Measurements from ENCODE around the gene NBAS. TPM values are rescaled to one million over a fixed set of nuclear protein-coding genes. Genes with fewer than 3 reads are reported as not detected.
"Not testable (repeated sequence)": the region's sequence is repeated elsewhere in the genome, so short reads cannot be mapped to it uniquely, and the experiment has no call there.

NBAS gene
- total and polyA plus RNA-seq, 9 of the 15 experiments (the other 6 are each of a cell fraction or from before 2014, with no cell fraction given) = 15.3 to 94.4 (median 69.9) TPM

DNA sequence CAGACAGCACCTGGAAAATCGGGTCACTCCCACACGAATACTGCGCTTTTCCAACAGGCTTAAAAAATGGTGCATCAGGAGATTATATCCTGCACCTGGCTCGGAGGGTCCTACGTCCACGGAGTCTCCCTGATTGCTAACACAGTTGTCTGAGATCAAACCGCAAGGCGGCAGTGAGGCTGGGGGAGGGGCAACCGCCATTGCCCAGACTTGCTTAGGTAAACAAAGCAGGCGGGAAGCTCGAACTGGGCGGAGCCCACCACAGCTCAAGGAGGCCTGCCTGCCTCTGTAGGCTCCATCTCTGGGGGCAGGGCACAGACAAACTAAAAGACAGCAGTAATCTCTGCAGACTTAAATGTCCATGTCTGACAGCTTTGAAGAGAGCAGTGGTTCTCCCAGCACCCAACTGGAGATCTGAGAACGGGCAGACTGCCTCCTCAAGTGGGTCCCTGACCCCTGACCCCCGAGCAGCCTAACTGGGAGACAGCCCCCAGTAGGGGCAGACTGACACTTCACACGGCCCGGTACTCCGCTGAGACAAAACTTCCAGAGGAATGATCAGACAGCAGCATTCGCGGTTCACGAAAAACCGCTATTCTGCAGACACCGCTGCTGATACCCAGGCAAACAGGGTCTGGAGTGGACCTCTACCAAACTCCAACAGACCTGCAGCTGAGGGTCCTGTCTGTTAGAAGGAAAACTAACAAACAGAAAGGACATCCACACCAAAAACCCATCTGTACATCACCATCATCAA is 121.2 kb downstream of the NBAS start:
- H3K4me1 ChIP-seq (replicated peaks in 1 of 2; ENCODE audit: control insufficient read depth in 2 of 2, insufficient read depth in 2 of 2, low read length in 2 of 2); H3K9me1 ChIP-seq (ENCODE audit: control insufficient read depth, insufficient read depth, low read length); FAIRE-seq; H3K9me3 ChIP-seq (replicated peaks; ENCODE audit: control insufficient read depth, insufficient read depth, low read depth, low read length); H2AFZ ChIP-seq (ENCODE audit: low read depth, low read length); H3K4me2 ChIP-seq (ENCODE audit: insufficient read depth, low read length); H3K36me3 ChIP-seq (ENCODE audit: control insufficient read depth, insufficient read depth, low read length); ATAC-seq; in situ Hi-C loops (cut with MboI); POLR2A ChIA-PET; H3K9ac ChIP-seq (ENCODE audit: insufficient read depth in 1 of 2, low read depth in 2 of 2, low read length in 2 of 2); BruUV-seq (replicated peaks); H3K27ac ChIP-seq (ENCODE audit: extremely low read depth, low read depth, low read length); H3K4me3 ChIP-seq; H3K27me3 ChIP-seq (ENCODE audit: control insufficient read depth in 2 of 2, insufficient read depth in 2 of 2, low read length in 2 of 2); intact Hi-C loops (cut with micrococcal nuclease); H4K20me1 ChIP-seq (replicated peaks; ENCODE audit: control insufficient read depth, insufficient read depth, low read length); CTCF ChIA-PET (ENCODE audit: low intra/inter-chr PET ratio): not testable (repeated sequence)
- 75% methylated on average over 22 of the region's 22 CpGs for WGBS (ENCODE audit: insufficient coverage, low coverage, missing lambda C conversion rate)
- H3K79me2 ChIP-seq (ENCODE audit: control insufficient read depth, insufficient read depth, low read length) = peaks cover 20% of the 10 kb centered on the region; the same call in 2 of the 3 replicates
- TF ChIP-seq FOXA3 (CRISPR knock-in tag; conservative IDR thresholded peaks at IDR 0.05 in 1 of 2, IDR thresholded peaks at IDR 0.05 in 1 of 2) (peak; percentile 47 to 90; a peak in 2 of 4 replicates), ESRRA (IDR thresholded peaks at IDR 0.05; ENCODE audit: borderline replicate concordance, low read depth) (peak; percentile 26; the same call in 1 of the 2 replicates), YY1 (IDR thresholded peaks at IDR 0.05; ENCODE audit: borderline replicate concordance in 1 of 3, control insufficient read depth in 1 of 3, extremely low read depth in 1 of 3, insufficient read depth in 3 of 3, insufficient read length in 1 of 3, insufficient replicate concordance in 2 of 3, low read depth in 1 of 3, low read length in 2 of 3) (peak in 1 of 3 experiments; percentile 54)
- TF ChIP-seq, protein P1, sequence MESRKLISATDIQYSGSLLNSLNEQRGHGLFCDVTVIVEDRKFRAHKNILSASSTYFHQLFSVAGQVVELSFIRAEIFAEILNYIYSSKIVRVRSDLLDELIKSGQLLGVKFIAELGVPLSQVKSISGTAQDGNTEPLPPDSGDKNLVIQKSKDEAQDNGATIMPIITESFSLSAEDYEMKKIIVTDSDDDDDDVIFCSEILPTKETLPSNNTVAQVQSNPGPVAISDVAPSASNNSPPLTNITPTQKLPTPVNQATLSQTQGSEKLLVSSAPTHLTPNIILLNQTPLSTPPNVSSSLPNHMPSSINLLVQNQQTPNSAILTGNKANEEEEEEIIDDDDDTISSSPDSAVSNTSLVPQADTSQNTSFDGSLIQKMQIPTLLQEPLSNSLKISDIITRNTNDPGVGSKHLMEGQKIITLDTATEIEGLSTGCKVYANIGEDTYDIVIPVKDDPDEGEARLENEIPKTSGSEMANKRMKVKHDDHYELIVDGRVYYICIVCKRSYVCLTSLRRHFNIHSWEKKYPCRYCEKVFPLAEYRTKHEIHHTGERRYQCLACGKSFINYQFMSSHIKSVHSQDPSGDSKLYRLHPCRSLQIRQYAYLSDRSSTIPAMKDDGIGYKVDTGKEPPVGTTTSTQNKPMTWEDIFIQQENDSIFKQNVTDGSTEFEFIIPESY (CRISPR knock-in tag; IDR thresholded peaks at IDR 0.05) = peak; percentile 94
- DNase-seq (ENCODE audit: extremely low read depth in 1 of 4, low spot score in 3 of 4) = peak in 1 of 4 experiments; percentile 45

DNA sequence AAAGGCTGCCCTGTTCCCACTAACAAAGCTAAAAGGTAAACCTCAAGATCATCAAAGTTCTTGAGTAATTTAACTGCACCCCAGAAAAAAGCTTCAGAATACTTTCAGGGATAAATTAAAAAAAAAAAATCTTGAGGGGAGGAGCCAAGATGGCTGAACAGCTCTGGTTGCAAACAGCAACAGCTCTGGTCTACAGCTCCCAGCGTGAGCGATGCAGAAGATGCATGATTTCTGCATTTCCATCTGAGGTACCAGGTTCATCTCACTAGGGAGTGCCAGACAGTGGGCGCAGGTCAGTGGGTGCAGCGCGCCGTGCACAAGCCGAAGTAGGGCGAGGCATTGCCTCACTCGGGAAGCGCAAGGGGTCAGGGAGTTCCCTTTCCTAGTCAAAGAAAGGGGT is 121.8 kb downstream of the NBAS start:
- H3K27ac ChIP-seq (ENCODE audit: extremely low read depth, low read depth, low read length); H2AFZ ChIP-seq (ENCODE audit: low read depth, low read length); BruUV-seq (replicated peaks); H3K9me1 ChIP-seq (ENCODE audit: control insufficient read depth, insufficient read depth, low read length); H3K36me3 ChIP-seq (ENCODE audit: control insufficient read depth, insufficient read depth, low read length); H3K4me1 ChIP-seq (replicated peaks in 1 of 2; ENCODE audit: control insufficient read depth in 2 of 2, insufficient read depth in 2 of 2, low read length in 2 of 2); H3K4me3 ChIP-seq; CTCF ChIA-PET (ENCODE audit: low intra/inter-chr PET ratio); FAIRE-seq; H3K9ac ChIP-seq (ENCODE audit: insufficient read depth in 1 of 2, low read depth in 2 of 2, low read length in 2 of 2); H3K27me3 ChIP-seq (ENCODE audit: control insufficient read depth in 2 of 2, insufficient read depth in 2 of 2, low read length in 2 of 2); in situ Hi-C loops (cut with MboI); H3K4me2 ChIP-seq (ENCODE audit: insufficient read depth, low read length); intact Hi-C loops (cut with micrococcal nuclease); DNase-seq (ENCODE audit: extremely low read depth in 1 of 4, low spot score in 3 of 4); H3K9me3 ChIP-seq (replicated peaks; ENCODE audit: control insufficient read depth, insufficient read depth, low read depth, low read length); H4K20me1 ChIP-seq (replicated peaks; ENCODE audit: control insufficient read depth, insufficient read depth, low read length): not testable (repeated sequence)
- ATAC-seq = peak; percentile 53; the same call in 1 of the 3 replicates
- WGBS (ENCODE audit: insufficient coverage, low coverage, missing lambda C conversion rate) = 97% methylated on average over 7 of the region's 10 CpGs
- peaks cover 20% of the 10 kb centered on the region; the same call in 2 of the 3 replicates for H3K79me2 ChIP-seq (ENCODE audit: control insufficient read depth, insufficient read depth, low read length)
- POLR2A ChIA-PET = interaction anchor here (1.5 kb wide), 1 partner anchor 11 kb away, joined by 5 read pairs; no protein-coding TSS in a partner anchor

All from K562 (cell line).